ENCODE results near the gene BARD1.

The BARD1 gene

GRCh38 chr2:214808981-214809750 is at the start of gene BARD1:
Gene BARD1 (minus strand): TSS chr2:214809683. CDS start chr2:214809569, 114 bp downstream.
- Histone ChIP-seq H3K4me3 (ENCODE audit: low read length, poor library complexity, severe bottlenecking) (peak within 1 kb of the TSS; percentile 97), H3K4me2 (ENCODE audit: low read depth, low read length, poor library complexity, severe bottlenecking) (peak within 1 kb of the TSS; percentile 98), H3K9ac (ENCODE audit: low read depth, low read length, poor library complexity, severe bottlenecking) (peak within 1 kb of the TSS; percentile 89), H3F3A (ENCODE audit: low read depth) (peaks cover 9% of the 10 kb centered on the region; the same call in 1 of the 2 replicates), H2AFZ (ENCODE audit: low read length) (peak within 1 kb of the TSS; percentile 96), H3K27me3 (ENCODE audit: insufficient read depth, low read length, poor library complexity, severe bottlenecking) (no peaks in the 10 kb centered on the region), H3K9me2 (replicated peaks; ENCODE audit: low read depth, low read length) (no peaks in the 10 kb centered on the region), H3K36me3 (ENCODE audit: insufficient read depth, low read length) (no peaks in the 10 kb centered on the region), H3K79me2 (ENCODE audit: insufficient read depth, low read length) (peaks cover 56% of the 10 kb centered on the region), H4K20me1 (ENCODE audit: insufficient read depth, low read length, poor library complexity, severe bottlenecking) (peaks cover 43% of the 10 kb centered on the region), H3K4me1 (ENCODE audit: insufficient read depth, low read length, poor library complexity, severe bottlenecking) (peaks cover 43% of the 10 kb centered on the region), H3K9me3 (ENCODE audit: insufficient read depth, low read depth, low read length) (no peaks in the 10 kb centered on the region)
- TF ChIP-seq EZH2phosphoT487 (IDR thresholded peaks at IDR 0.05; ENCODE audit: borderline replicate concordance) (no peak), CTCF (conservative IDR thresholded peaks at IDR 0.05; ENCODE audit: low read length) (no peak)

DNA sequence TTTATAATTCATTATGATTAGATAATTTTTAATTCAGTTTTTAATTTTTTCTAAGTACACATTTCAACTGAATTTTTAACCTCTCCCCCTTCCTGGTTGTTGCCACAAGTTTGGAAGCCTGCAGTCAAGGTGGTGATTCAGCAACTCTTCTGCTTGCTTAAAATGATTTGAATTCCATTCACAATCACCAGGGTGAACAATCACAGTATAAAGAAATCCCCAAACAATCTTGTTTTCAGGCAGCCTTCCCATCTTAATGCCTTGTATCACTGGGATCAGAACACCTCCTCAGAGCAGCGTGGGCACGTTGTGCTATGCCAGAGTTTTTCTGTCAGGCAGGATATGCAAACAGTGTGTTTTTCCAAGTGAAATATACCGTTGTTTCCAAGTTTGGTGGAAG is 46.7 kb upstream of the BARD1 start:
- TF ChIP-seq CTCF (conservative IDR thresholded peaks at IDR 0.05; ENCODE audit: low read length) = no peak
- TF ChIP-seq EZH2phosphoT487 (IDR thresholded peaks at IDR 0.05; ENCODE audit: borderline replicate concordance) = no peak

GRCh38 chr2:214853906-214854305 is 44.4 kb upstream of the BARD1 start:
- Histone ChIP-seq H3K9ac (ENCODE audit: low read depth, low read length, poor library complexity, severe bottlenecking) (no peak overlapping the region), H3K9me2 (replicated peaks; ENCODE audit: low read depth, low read length) (no peaks in the 10 kb centered on the region), H3K4me1 (ENCODE audit: insufficient read depth, low read length, poor library complexity, severe bottlenecking) (no peaks in the 10 kb centered on the region), H4K20me1 (ENCODE audit: insufficient read depth, low read length, poor library complexity, severe bottlenecking) (no peaks in the 10 kb centered on the region), H3K36me3 (ENCODE audit: insufficient read depth, low read length) (no peaks in the 10 kb centered on the region), H3F3A (ENCODE audit: low read depth) (no peaks in the 10 kb centered on the region), H3K4me3 (ENCODE audit: low read length, poor library complexity, severe bottlenecking) (no peak overlapping the region), H3K4me2 (ENCODE audit: low read depth, low read length, poor library complexity, severe bottlenecking) (no peak overlapping the region), H3K79me2 (ENCODE audit: insufficient read depth, low read length) (no peaks in the 10 kb centered on the region), H3K9me3 (ENCODE audit: insufficient read depth, low read depth, low read length) (no peaks in the 10 kb centered on the region), H2AFZ (ENCODE audit: low read length) (no peak overlapping the region), H3K27me3 (ENCODE audit: insufficient read depth, low read length, poor library complexity, severe bottlenecking) (no peaks in the 10 kb centered on the region)
- TF ChIP-seq EZH2phosphoT487 (IDR thresholded peaks at IDR 0.05; ENCODE audit: borderline replicate concordance) = no peak
- no peak for TF ChIP-seq CTCF (conservative IDR thresholded peaks at IDR 0.05; ENCODE audit: low read length)

More for the DNA sequence above, 46.7 kb upstream of the BARD1 start:
- Histone ChIP-seq H3K79me2 (ENCODE audit: insufficient read depth, low read length) (no peaks in the 10 kb centered on the region), H3K4me1 (ENCODE audit: insufficient read depth, low read length, poor library complexity, severe bottlenecking) (no peaks in the 10 kb centered on the region), H3K9me2 (replicated peaks; ENCODE audit: low read depth, low read length) (no peaks in the 10 kb centered on the region), H3K4me2 (ENCODE audit: low read depth, low read length, poor library complexity, severe bottlenecking) (no peak overlapping the region), H4K20me1 (ENCODE audit: insufficient read depth, low read length, poor library complexity, severe bottlenecking) (no peaks in the 10 kb centered on the region), H3K4me3 (ENCODE audit: low read length, poor library complexity, severe bottlenecking) (no peak overlapping the region), H3F3A (ENCODE audit: low read depth) (no peaks in the 10 kb centered on the region), H2AFZ (ENCODE audit: low read length) (no peak overlapping the region), H3K27me3 (ENCODE audit: insufficient read depth, low read length, poor library complexity, severe bottlenecking) (no peaks in the 10 kb centered on the region), H3K9me3 (ENCODE audit: insufficient read depth, low read depth, low read length) (no peaks in the 10 kb centered on the region), H3K36me3 (ENCODE audit: insufficient read depth, low read length) (no peaks in the 10 kb centered on the region), H3K9ac (ENCODE audit: low read depth, low read length, poor library complexity, severe bottlenecking) (no peak overlapping the region)

Measured in Loucy (cell line).